Adrenal gland (tissue), 5 donors: ENCODE results near the gene FREY1.

Experiments
- CTCF ChIP-seq, 6 experiments: fragments of 450-650 bp in 4 of 6; fragments of 200-600 bp in 2 of 6; sonication (generic) in 1 of 6; IDR thresholded peaks; 1 replicate in 5 of 6; 2 replicates in 1 of 6; pipeline versions ENCODE4 v1.5.1 to v1.8.0; 2016 to 2021; ENCODE audit warnings: antibody characterized with exemption in 6 of 6, mild to moderate bottlenecking in 2 of 6, moderate library complexity in 1 of 6
- POLR2A ChIP-seq, 2 donors: fragments of 450-650 bp; IDR thresholded peaks; one replicate each; pipeline ENCODE4 v1.6.1; 2017; ENCODE audit warnings: antibody characterized with exemption in 2 of 2, mild to moderate bottlenecking in 2 of 2, moderate library complexity in 1 of 2
- donor health status: DM: no; HTN: no; CAD: no.

- TF ChIP-seq POLR2A (IDR thresholded peaks at IDR 0.05) (no peak), CTCF (IDR thresholded peaks at IDR 0.05) (no peak)
These were observed 6.4 kb upstream of the FREY1 start for GRCh38 chr11:45913514-45913913.
